HG03457 (cell line): ENCODE data around the gene CTNNA3.

Source experiments
- ATAC-seq: cut with Tn5 transposase; IDR thresholded peaks from one replicate; pipeline ENCODE4 v1.9.1; 2021; ENCODE audit warnings: moderate number of reproducible peaks; ENCODE audit not compliant: unreplicated experiment

CTNNA3 gene

GRCh38 chr10:66587680-66588050 lies 1108.3 kb downstream of the CTNNA3 start:
- ATAC-seq = no peak

GRCh38 chr10:66586897-66587679 lies 1108.9 kb downstream of the CTNNA3 start:
- no peak for ATAC-seq

GRCh38 chr10:66586073-66586472 lies 1109.9 kb downstream of the CTNNA3 start:
- ATAC-seq = no peak

- no peak for ATAC-seq
Observed at GRCh38 chr10:66575251-66575855, 1120.6 kb downstream of the CTNNA3 start.

- no peak for ATAC-seq
Observed at GRCh38 chr10:66572700-66573099, 1123.3 kb downstream of the CTNNA3 start.

GRCh38 chr10:66565999-66566398 lies 1130.0 kb downstream of the CTNNA3 start:
- ATAC-seq = no peak

GRCh38 chr10:66564287-66564686 lies 1131.7 kb downstream of the CTNNA3 start:
- no peak for ATAC-seq

GRCh38 chr10:66555061-66555460 lies 1140.9 kb downstream of the CTNNA3 start:
- no peak for ATAC-seq

- no peak for ATAC-seq
Observed at GRCh38 chr10:66552331-66552730, 1143.7 kb downstream of the CTNNA3 start.

GRCh38 chr10:66550351-66550750 lies 1145.6 kb downstream of the CTNNA3 start:
- ATAC-seq = no peak

GRCh38 chr10:66538908-66539307 lies 1157.1 kb downstream of the CTNNA3 start:
- ATAC-seq = no peak

GRCh38 chr10:66538371-66538770 lies 1157.6 kb downstream of the CTNNA3 start:
- ATAC-seq = no peak

GRCh38 chr10:66537186-66537585 lies 1158.8 kb downstream of the CTNNA3 start:
- no peak for ATAC-seq

- ATAC-seq = no peak
Observed at GRCh38 chr10:66535439-66535838, 1160.6 kb downstream of the CTNNA3 start.

- no peak for ATAC-seq
Observed at GRCh38 chr10:66534866-66535265, 1161.1 kb downstream of the CTNNA3 start.

GRCh38 chr10:66521506-66521905 lies 1174.5 kb downstream of the CTNNA3 start:
- no peak for ATAC-seq

GRCh38 chr10:66519616-66520015 lies 1176.4 kb downstream of the CTNNA3 start:
- no peak for ATAC-seq

- no peak for ATAC-seq
Observed at GRCh38 chr10:66514666-66515065, 1181.3 kb downstream of the CTNNA3 start.

GRCh38 chr10:66513504-66513903 lies 1182.5 kb downstream of the CTNNA3 start:
- no peak for ATAC-seq

- no peak for ATAC-seq
Observed at GRCh38 chr10:66505003-66505657, 1190.9 kb downstream of the CTNNA3 start.

- ATAC-seq = no peak
Observed at GRCh38 chr10:66501356-66501755, 1194.6 kb downstream of the CTNNA3 start.

GRCh38 chr10:66483966-66484365 lies 1212.0 kb downstream of the CTNNA3 start:
- no peak for ATAC-seq
